GM11168 (cell line): ENCODE measurements around the gene ZNF783.
"Not testable (repeated sequence)": the region's sequence is repeated elsewhere in the genome, so short reads cannot be mapped to it uniquely, and the experiment has no call there.

Experiments used
- in situ Hi-C: fragments of 300-500 bp; cut with MboI; formaldehyde crosslinking; loops from one replicate; pipeline ENCODE4 v1.12.0; 2022; ENCODE audit warnings: low sequenced_read_pairs; ENCODE audit not compliant: unreplicated experiment

Gene ZNF783

DNA sequence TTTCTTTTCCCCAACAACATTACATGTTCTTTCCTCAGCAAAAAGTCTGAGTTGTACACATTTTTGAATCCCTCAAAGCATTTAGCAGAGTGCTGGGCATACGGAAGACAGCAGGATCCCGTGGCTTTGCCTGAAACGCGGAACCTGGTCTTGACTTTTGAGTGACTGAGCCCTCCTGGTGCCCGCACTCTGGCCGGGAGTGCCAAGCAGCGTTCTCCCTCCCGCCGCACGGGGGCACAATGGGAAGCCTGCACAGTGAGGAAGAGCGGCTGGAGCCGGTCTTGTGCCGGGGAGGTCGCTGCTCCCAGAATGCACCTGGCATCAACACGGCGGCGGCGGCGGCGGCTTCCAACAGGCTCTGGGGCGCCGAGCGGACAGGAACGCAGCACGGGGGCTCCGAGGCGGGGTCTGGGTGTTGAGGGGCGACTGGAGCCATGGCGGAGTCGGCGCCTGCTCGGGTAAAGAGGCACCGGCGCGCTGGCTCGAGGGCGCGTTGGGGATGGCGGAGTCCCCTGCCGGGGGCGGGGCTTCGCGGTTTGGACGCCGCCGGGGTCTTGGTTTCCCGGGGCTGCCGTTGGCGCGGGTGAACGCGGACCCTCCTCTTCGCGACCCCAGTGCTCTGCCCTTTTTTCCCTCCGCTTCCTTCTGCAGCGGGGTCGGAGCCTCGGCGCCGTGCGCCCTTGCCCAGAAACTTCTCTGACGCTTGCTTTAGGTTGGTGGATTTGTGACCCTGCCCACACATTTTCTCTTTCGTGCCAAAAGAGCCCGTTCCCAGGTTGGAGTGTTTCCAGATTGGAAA is 22.5 kb upstream of the ZNF783 start, which contains the start of gene ZNF212:
Gene ZNF212, plus strand, starts transcription at position 307 of the 799 bp plus-strand sequence. Its CDS starts 128 bp downstream, at position 435.
- in situ Hi-C loops = no loop called here

DNA sequence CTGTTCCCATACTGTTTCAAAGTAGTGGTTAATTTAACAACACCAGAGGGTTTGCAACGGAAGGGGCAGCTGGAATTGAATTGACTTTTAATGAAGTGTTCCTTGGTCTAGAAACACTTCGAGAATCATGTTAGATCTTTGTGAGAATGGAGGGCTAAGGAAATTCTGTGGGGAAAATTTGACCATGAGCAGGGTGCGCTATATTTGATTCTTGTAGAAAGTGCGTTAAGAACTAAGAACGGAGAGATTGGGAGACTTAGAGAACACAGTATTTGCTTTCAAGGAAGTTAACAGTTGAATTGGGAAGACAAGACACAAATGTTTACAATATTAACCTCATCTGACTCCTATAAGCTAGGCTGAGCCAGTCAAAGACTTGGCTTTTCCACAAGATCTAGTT is 21.4 kb upstream of the ZNF783 start:
- in situ Hi-C loops = no loop called here

DNA sequence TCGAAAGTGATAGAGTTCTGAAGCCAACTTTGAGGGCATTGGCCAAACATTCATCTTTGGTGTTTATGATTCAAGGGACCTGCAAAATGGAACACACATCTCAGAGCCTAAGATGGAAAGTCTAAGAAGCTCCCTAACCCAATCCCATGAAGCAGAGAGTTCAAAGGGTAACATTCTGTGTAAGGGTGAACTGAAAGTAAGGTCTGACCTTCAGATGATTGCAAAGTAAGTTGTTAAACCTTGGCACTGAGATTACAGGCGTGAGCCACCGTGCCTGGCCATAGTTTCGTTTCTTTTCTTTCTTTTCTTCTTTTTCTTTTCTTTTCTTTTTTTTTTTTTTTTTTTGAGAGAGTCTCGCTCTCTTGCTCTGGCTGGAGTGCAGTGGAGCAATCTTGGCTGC is 20.3 kb upstream of the ZNF783 start:
- in situ Hi-C loops = no loop called here

DNA sequence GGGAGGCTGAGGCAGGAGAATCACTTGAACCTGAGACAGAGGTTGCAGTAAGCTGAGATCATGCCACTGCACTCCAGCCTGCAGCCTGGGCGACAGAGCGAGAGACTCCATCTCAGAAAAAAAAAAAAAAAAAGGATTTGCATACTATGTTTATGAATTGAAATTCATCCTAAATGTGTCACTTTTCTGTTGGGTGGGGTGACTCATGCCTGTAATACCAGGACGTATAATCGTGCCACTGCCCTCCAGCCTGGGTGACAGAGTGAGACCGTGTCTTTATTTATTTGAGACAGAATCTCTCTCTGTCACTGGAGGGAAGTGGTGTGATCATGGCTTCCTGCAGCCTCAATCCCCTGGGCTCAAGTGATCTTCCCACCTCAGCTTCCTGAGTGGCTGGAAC is 16.8 kb upstream of the ZNF783 start:
- in situ Hi-C loops = no loop called here

DNA sequence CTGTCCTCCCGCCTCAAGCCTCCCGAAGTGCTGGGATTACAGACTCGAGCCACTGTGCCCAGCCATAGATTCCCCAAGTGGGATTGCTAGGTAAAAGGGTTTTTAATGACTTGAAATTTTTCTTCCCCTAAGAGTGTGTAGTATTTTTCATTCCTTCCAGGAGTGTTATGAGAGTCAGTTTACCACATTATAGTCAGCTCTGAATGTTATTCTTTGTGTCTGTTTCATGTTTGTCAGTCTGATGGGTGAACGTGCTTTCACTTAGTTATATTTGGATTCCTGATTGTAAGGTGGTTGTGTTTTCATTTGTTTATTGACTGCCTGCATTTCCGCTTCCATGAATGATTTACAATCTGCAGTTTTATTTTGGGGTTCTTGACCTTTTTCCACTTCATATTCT is 16.3 kb upstream of the ZNF783 start:
- in situ Hi-C loops = no loop called here

DNA sequence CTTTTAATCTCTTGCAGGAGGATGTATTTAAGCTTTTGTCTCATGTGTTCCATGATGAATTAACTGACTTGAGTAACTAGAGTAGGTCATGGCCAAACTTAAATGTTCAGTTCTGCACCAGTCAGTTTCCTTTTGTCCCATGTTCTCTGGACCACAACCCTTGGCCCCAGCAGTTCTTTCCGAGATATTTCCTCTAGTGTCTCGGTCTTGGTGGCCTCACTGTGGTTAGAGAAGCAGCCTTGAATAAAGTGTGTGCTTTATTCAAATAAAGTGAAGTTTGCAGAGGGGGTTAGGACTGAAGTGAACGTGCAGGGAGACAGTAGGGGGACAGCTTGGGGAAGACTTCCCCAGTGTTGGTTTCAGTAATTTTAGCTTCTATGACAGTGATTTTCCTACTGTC is 13.2 kb upstream of the ZNF783 start:
- in situ Hi-C loops = no loop called here

DNA sequence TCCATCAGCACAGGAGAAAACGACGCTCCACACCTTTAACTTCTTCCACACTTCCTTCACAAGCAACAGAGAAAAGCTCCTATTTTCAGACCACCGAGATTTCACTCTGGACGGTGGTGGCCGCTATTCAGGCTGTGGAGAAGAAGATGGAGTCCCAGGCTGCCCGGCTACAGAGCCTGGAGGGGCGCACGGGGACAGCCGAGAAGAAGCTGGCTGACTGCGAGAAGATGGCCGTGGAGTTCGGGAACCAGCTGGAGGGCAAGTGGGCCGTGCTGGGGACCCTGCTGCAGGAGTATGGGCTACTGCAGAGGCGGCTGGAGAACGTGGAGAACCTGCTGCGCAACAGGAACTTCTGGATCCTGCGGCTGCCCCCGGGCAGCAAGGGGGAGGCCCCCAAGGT is 11.8 kb upstream of the ZNF783 start:
- in situ Hi-C loops = not testable (repeated sequence)

DNA sequence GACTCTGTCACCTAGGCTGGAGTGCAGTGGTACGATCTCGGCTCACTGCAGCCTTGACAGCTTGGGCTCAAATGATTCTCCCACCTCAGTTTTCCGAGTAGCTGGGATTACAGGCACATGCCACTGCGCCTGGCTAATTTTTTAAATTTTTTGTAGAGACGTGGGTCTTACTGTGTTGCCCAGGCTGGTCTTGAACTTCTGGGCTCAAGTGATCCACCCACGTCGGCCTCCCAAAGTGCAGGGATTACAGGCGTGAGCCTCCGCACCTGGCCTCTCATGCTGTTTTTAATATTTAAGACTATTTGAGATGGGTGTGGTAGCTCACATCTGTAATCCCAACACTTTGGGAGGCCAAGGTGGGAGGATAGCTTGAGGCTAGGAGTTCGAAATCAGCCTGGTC is 10.5 kb upstream of the ZNF783 start:
- in situ Hi-C loops = not testable (repeated sequence)

DNA sequence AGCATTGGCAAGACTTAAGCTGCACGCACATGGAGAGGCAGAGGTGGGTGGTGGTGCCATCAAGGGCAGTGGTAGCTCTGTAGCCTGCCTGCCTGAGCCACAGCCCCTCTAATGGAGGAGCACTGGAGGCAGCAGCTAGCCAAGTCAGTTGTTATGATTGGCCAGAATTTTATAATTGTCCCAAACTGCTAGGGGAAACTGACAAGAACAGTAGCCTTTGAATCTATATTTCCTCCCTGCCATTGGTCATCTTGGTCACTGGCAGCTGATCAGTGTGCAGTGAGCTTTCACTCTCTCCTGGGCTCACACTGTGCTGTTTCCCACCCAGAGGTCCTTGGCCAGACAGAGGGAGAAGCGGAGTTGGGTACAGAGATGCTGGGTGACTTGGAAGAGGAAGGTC is 9.6 kb upstream of the ZNF783 start:
- in situ Hi-C loops = no loop called here

DNA sequence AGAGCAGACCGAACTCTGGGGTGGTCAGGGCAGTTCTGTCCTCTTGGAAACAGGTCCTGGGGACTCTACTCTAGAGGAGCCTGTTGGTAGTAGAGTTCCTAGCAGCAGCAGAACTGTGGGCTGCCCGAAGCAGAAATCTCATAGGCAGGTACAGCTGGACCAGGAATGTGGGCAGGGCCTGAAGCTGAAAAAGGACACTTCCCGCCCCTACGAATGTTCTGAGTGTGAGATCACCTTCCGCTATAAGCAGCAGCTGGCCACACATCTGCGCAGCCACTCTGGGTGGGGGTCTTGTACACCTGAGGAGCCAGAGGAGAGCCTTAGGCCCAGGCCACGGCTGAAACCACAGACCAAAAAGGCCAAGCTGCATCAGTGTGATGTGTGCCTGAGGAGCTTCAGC is 8.3 kb upstream of the ZNF783 start:
- in situ Hi-C loops = no loop called here

DNA sequence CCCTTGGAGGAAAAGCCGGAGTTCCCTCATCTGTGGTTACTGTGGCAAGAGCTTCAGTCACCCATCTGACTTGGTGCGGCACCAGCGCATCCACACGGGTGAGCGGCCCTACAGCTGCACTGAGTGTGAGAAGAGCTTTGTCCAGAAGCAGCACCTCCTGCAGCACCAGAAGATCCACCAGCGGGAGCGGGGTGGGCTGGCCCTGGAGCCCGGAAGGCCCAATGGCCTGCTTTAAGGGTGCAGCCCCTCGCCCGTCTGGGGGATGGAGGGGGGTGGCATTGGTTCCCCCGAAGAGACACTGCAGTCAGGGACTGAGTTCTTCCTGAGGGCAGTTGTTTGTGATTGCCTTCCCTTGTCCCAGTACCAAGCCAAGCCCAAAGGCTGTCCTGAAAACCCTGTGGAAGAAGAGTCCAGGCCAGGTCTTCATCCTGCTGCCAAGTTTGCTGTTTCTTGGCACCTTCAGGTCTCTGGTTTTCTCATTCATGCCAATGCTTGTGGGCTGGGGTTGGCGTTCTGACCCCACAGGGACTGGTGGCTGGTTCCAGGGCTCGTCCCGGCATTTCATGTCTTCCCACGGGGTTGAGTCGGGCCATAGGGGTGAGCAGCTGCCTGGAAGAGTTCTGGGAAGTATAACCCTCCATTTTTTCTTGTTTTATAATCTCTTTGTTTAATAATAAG is 7.7 kb upstream of the ZNF783 start:
- in situ Hi-C loops = no loop called here

DNA sequence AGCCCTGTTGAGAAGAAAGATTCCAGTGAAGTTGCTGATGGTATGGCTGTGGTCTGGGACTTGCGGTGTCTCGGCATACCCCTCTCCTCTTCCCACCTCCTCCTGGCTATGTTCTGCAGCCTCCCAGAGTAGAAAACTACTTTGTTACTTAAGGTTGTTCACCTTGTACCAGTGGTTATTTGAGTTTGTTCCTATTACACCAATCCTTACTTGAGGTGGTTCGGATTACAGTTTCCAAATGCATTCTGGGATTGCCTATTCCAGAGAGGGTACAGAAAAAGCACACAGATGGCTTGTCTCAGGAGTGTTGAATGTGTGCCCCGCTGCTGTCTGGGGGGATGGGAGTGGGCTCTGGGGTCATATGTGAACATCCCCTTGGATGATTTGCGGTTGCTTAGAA is 6.8 kb upstream of the ZNF783 start:
- in situ Hi-C loops = no loop called here

DNA sequence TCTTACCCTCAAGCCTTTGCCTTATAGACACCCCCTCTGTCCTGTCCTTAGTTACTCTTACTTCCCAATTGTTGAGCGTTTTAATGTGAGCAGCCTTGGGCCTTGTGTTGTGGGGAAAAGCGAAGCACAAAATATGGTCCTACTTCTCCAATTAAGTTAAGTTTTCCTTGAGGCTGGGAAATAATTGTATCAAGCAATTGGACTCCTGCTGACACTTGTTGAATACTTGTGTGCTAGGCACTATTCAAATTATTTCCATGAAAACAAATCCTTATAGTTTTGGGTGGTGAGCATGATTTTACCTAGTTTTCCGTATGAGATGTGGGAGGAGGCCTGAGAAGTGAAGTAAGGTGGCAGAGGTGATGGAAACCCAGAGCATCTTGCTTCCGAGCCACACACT is 5.4 kb upstream of the ZNF783 start:
- in situ Hi-C loops = no loop called here

DNA sequence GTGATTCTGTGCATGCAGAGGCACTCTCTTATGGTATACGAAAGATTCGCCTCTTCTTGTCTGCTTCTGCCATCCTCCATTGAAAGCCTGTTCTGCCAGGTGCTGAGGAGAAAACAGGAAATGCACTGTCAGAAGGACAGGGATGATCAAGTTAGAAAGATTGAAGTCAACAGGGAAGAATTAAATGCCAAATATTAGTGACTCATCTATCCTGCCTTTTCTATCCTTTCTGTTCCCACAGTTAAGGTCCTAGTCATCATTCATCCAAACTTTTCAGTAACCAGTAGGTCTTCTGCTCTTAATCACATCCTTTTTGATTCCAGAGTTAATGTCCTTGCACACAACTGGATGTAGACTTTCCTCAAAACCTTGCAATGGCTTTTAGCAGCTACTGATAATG is 4.8 kb upstream of the ZNF783 start:
- in situ Hi-C loops = no loop called here

DNA sequence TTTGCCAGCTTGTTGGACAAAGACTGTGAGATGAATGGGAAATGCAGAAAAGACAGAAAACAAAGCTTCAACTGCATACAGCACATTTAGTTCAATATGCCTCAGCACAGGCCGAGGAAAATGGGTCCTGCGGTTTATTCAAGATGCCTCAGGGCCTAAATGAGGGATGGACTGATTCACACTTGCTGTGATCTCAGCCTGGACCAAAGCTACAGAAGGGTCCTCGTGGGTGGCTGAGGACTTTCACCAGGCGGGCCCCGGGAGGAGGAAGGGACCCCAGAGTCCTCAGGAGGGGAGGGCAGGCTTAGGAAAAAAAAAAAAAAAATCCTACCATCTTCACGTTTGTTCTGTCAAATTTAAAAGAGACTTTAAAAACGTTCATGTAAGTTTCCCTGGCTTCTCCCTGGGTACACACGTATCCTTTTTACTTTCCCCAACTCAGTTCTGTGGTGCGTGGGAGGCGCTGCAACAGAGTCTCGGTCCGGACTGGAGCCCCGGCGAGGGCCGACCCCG is 624 bp upstream of the ZNF783 start:
- in situ Hi-C loops = no loop called here

DNA sequence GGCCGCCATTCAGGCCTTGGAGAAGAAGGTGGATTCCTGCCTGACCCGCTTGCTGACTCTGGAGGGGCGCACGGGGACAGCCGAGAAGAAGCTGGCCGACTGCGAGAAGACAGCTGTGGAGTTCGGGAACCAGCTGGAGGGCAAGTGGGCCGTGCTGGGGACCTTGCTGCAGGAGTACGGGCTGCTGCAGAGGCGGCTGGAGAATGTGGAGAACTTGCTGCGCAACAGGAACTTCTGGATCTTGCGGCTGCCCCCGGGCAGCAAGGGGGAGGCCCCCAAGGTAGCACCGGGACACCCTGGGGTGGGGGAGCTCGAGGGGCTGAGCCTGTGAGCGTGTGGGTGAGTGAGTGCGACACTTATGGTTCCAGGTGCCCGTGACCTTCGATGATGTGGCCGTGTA is 4.5 kb downstream of the ZNF783 start:
- in situ Hi-C loops = no loop called here

DNA sequence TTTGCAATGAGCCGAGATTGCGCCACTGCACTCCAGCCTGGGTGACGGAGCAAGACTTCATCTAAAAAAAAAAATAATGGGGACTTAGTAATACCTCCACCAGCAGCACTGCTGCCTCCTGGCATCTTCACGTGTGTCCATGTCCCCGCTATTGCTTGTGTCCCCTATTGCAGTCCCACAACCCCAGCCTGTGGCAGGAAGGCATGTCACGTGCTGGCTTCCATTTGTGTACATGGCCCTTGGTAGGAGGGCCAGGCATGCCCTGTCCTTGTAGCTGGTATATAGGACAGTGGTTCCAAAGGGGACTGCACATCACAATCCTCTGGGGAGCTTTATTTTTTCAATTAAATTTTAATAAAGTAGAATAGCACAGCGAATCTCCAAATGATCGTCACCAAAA is 5.7 kb downstream of the ZNF783 start:
- in situ Hi-C loops = no loop called here

DNA sequence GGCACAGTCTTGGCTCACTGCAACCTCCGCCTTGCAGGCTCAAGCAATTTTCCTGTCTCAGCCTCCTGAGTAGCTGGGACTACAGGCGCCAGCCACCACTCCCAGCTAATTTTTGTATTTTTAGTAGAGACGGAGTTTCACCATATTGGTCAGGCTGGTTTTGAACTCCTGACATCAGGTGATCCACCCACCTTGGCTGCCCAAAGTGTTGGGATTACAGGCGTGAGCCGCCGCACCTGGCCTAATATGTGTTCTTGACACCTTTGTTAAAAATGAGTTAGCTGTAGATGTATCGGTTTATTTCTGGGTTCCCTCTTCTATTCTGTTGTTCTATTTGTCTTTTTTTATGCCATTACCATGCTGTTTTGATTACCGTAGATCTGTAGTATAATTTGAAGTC is 12.4 kb downstream of the ZNF783 start:
- in situ Hi-C loops = not testable (repeated sequence)

DNA sequence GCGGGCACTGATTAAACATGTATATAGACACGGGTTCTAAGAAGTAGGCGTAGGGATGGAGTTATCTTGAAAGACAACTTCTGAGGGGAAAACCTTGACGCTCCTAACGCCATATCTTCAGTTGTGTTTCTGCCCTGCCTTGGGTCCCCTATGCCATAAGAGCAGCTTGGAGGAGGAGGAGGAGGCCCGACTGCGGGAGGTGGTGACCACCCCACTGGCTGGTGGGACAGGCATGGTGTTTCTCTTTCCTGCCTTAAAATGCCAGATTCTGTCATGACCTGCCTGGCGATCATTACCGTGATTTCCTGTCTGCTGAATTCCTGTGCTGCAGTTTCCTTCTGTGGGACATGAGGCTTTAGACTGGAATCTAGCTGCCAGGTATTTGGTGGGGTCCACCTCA is 15.9 kb downstream of the ZNF783 start:
- in situ Hi-C loops = no loop called here

DNA sequence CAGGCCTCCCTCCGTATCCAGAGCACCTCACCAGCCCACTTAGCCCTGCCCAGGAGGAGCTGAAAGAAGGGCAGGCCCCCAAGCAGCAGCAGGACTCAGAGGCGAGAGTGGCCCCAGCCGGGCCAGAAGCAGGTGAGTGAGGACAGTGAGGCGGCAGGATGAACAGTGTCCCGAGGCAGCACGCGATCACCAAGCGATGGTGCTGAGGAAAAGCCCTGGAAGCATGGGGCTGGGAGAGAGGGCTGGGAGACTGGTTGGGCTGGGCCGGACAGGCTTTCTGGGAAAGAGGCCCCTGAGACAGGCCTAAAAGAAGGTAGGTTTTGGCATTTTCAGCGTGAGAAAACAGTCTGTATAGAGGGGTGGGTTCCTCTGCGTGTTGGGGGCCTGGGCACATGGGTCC is 16.4 kb downstream of the ZNF783 start:
- in situ Hi-C loops = no loop called here

DNA sequence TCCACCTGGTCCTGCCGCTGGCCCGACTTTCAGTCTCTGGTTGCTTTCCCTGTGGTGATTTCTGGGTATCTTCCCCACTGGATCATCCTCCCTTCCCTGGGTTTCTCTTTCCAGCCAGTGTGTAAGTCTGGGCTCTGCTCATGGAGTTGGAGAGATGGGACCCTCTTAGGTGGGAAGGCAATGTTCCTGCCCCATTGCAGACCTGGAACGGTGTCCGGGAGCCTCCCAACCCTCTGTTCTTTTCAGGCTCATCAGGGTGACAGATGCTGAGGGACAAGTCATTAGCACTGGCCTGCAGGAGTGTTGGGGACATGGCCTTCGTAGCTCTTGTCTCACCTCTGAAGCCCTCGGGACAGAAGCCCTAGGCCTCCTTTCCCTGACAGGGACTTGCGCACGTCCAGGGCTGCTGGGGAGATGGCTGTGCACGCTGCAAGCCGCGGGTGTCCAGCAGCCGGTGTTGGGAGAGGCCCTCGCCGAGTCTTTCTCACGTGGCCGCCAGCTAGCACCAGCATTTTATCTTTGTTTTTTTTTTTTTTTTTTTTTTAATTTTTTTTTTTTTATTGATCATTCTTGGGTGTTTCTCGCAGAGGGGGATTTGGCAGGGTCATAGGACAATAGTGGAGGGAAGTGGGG is 17.2 kb downstream of the ZNF783 start:
- in situ Hi-C loops = no loop called here
